ENCODE data around the gene RBMS2.

DNA sequence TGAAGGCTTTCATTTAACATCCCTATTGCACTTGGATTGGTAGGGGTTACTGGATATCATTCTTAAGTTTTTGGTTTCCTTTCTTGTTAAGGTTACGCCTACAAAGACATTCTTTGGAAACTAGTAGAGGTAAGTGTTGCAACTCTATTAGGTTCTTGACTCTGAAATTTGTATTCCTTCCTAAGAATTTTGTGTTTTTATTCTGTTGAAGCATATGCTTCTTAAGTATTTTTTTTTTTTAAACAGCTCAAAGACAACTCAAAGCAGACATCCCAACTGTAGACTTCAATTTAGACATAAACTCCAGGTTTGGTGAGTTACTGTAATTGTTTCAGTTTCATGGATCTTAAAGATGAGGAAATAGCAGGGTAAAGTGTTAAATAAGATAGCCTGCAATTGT lies 1.1 kb upstream of the RBMS2 start:
- TF ChIP-seq CTCF (IDR thresholded peaks at IDR 0.05): no peak
- TF ChIP-seq POLR2AphosphoS5 (IDR thresholded peaks at IDR 0.05; ENCODE audit: low read depth, low read length): no peak
- TF ChIP-seq TCF7L2 (IDR thresholded peaks at IDR 0.05; ENCODE audit: low read depth, low read length): no peak

Measured in Panc1 (cell line).